ENCODE results near the gene TSSK3.

The TSSK3 gene

DNA sequence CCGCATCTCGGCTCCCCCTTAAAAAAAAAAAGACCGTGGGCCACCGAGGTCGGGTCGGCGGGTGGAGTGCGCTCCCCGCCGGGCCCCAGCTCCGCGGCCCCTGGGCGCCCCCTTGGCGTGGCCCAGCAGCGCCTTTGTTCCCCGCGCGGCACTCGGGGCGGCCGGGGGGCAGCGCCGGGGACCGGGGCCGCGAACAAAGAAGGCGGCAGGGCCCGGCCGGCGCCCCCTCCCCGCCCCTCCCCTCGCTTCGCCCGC, 26.9 kb upstream of the TSSK3 start:
- peak overlapping the region; percentile 89 for H3K4me3 ChIP-seq (ENCODE audit: low read depth, low read length)
- TF ChIP-seq, protein P1, sequence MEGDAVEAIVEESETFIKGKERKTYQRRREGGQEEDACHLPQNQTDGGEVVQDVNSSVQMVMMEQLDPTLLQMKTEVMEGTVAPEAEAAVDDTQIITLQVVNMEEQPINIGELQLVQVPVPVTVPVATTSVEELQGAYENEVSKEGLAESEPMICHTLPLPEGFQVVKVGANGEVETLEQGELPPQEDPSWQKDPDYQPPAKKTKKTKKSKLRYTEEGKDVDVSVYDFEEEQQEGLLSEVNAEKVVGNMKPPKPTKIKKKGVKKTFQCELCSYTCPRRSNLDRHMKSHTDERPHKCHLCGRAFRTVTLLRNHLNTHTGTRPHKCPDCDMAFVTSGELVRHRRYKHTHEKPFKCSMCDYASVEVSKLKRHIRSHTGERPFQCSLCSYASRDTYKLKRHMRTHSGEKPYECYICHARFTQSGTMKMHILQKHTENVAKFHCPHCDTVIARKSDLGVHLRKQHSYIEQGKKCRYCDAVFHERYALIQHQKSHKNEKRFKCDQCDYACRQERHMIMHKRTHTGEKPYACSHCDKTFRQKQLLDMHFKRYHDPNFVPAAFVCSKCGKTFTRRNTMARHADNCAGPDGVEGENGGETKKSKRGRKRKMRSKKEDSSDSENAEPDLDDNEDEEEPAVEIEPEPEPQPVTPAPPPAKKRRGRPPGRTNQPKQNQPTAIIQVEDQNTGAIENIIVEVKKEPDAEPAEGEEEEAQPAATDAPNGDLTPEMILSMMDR (IDR thresholded peaks at IDR 0.05; ENCODE audit: borderline replicate concordance, insufficient read depth, low read depth, low read length), result no peak

DNA sequence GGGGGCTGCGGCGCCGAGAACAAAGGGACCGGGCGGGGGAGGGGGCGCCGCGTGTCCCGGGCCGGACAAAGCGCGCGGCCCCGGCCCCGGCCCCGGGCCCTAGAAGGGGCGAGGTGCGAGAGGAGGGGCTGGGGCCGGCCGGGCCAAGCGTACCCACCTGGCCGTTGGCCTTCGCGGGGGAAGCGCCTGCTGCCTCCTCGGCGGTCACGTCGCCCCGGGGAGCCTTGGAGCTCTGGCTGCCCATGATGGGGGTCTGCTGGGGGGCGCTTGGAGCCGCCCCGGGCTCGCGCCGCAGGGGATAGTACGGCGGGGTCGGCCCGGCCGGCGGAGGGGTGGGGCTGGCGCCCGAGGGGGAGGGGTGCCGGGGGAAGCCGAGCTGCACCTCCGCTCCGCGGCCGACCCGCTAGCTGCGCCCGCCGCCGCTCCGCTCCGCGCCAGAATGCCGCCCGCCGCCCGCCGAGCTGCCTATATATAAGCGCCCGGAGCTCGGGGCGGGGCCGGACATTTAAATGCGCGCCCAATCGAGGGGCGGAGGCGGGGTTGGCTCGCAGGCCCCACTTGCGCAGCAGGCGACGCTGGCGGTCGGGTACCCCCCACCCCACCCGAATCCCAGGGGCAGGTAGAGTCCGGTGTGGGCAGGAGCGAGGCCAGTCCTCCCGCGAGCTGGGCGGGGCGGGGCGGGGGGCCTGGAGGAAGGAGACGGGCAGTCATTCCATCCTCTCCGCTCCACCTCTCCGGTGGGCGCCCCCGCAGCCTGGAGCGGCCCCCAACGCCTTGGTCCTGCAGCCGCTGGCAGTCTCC, 26.3 kb upstream of the TSSK3 start, which contains the start of gene MARCKSL1:
Gene MARCKSL1, minus strand, starts transcription at position 444 of the 801 bp plus-strand sequence. Its CDS starts 200 bp downstream, at position 244.
- peak within 1 kb of the TSS; percentile 89 for H3K4me3 ChIP-seq (ENCODE audit: low read depth, low read length)
- TF ChIP-seq, protein P1 (IDR thresholded peaks at IDR 0.05; ENCODE audit: borderline replicate concordance, insufficient read depth, low read depth, low read length), result no peak

DNA sequence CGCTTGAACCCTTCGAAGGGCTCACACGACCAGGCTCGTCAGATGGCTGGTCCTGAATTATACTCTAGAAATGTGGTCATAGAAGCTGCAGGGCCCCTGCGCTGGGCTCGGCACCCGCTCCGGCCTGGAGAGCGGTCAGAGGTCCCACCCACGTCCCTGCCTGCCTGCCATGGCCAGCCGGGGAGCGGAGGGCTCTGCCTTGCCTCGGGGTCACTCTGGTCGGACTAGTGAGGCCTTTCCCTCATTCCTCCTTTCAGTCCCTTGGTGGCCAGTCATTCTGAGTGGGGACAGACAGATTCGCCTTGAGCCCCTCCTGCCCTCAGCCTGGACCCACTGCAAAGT, 25.8 kb upstream of the TSSK3 start:
- H3K4me3 ChIP-seq (ENCODE audit: low read depth, low read length), result peak overlapping the region; percentile 23
- TF ChIP-seq, protein P1 (IDR thresholded peaks at IDR 0.05; ENCODE audit: borderline replicate concordance, insufficient read depth, low read depth, low read length), result no peak

- no peak overlapping the region for H3K4me3 ChIP-seq (ENCODE audit: low read depth, low read length)
- TF ChIP-seq, protein P1 (IDR thresholded peaks at IDR 0.05; ENCODE audit: borderline replicate concordance, insufficient read depth, low read depth, low read length), result no peak
Measured at GRCh38 chr1:32336963-32337675, 25.2 kb upstream of the TSSK3 start.

- TF ChIP-seq, protein P1 (IDR thresholded peaks at IDR 0.05; ENCODE audit: borderline replicate concordance, insufficient read depth, low read depth, low read length), result no peak
- no peak overlapping the region for H3K4me3 ChIP-seq (ENCODE audit: low read depth, low read length)
Measured at GRCh38 chr1:32337855-32338636, 24.3 kb upstream of the TSSK3 start.

- TF ChIP-seq, protein P1 (IDR thresholded peaks at IDR 0.05; ENCODE audit: borderline replicate concordance, insufficient read depth, low read depth, low read length), result no peak
- H3K4me3 ChIP-seq (ENCODE audit: low read depth, low read length), result no peak overlapping the region
Measured at GRCh38 chr1:32338637-32339145, 23.6 kb upstream of the TSSK3 start.
